Left kidney (tissue), 2 donors: ENCODE data around the gene HDLBP. TPM values are rescaled to one million over a fixed set of nuclear protein-coding genes. Genes with fewer than 3 reads are reported as not detected.

ENCODE experiments used
- DNase-seq: peaks from one replicate; pipeline ENCODE4 v3.0.0-alpha.2; 2013
- polyA plus RNA-seq: library from polyadenylated mRNA; unstranded; fragments of 120-200 nt; gene quantifications from one replicate; pipeline ENCODE4 v1.2.1, GENCODE V29; 2013; ENCODE audit not compliant: insufficient read length

HDLBP gene
- polyA plus RNA-seq, 1 donor: 375 TPM

- no peak for DNase-seq
These were observed 59.3 kb downstream of the HDLBP start for GRCh38 chr2:241256168-241256545.

DNA sequence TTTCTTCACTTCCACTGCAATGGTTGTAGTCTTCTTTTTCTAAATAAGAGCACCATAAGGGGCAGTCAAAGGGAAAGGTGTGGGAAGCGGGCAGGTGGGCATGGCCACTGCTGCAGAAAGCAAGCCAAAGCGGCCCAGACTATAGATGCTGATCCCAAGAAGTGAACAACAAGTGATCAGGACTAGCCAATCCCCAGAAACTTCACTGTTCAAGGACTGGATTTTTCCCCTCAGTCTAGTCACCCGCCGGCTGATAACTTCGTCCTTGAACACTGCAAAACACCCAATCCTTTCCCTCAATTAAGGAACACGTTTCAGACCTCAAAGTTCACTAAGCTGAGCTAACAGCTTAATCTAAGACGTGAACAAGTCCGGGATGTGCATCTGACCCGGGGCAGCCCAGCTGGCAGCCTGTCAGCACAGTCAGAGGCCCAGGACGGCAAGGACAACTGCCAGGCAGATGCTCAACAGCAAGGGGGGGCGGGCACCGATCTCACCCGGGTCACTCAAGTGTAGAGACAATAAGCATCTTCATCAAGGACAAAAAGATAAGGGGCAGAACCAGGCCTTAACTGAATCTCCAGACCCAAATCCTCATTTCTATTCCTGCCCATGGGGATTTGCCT is 59.8 kb downstream of the HDLBP start:
- DNase-seq: no peak

GRCh38 chr2:241254904-241255351 is 60.5 kb downstream of the HDLBP start:
- DNase-seq: no peak

DNA sequence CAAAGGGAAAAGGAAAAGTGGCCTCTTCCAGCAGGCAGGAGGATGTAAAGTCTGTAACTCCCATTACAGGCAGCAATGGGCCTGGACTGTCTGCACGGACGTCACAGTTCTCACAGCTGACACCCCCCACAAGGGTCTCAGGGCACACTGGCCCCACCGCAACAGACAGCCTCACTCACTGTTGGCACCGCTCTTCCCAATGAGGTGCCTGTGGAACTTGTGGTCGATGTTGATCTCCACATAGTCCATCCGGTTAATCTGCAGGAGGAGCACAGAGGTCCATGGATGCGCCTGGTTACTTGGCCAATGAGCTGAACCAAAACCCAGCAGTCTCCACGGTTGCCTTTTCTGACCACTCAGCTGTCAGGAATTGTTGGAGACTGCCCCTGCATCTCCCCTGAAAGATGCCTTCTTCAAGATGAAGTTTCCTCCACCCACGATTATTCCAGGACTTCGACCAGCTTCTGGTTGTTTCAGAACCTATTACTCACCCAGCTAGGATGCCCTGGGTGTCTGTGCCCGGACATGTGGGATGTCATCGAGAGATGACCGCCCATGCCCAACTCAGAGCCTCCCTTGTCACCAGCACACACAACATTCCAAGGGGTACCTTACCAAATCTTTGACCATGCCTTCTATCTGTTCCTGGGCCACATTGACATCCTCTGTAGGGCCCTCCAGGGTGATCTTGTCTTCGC is 62.5 kb downstream of the HDLBP start:
- DNase-seq: no peak

DNA sequence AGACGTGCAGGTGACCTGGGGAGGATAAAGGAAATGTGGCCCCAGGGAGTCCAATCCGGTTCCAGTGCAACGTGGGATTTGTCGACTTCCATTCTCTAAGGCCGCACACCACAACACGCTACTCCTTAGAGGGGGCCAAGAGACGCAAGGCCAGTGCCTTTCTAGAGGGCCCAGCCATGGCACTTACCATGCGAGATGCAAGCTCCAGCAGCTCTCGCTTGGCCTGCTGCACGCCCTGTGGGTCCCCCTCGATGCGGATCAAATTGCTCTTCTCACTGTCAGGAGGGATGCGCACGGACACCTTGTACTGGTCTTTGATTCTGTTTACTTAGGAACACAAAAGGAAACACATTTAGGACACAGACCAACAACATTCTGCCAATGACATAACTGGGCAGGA is 65.8 kb downstream of the HDLBP start:
- DNase-seq: no peak

- no peak for DNase-seq
These were observed 66.6 kb downstream of the HDLBP start for GRCh38 chr2:241248897-241249296.

- no peak for DNase-seq
These were observed 67.2 kb downstream of the HDLBP start for GRCh38 chr2:241248289-241248688.

GRCh38 chr2:241244368-241244767 is 71.1 kb downstream of the HDLBP start:
- no peak for DNase-seq

DNA sequence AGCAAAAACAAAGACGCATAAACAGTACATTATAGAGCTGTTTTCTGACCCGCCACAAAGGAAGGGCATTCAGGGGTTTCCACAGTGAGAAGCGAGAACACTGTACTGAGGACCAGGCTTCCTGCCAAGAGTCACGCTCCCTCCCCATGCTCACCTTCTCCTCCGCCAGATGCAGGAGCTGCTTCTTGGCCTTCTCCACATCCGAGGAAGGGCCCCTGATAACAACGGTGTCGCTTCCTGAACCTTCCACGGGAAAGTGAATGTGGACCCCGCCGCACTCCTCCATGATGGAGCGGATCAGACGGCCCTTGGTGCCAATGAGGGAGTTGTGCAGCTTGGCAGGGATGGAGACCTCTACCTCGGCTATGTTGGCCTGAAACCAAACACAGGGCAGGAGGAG is 73.2 kb downstream of the HDLBP start:
- DNase-seq: no peak

DNA sequence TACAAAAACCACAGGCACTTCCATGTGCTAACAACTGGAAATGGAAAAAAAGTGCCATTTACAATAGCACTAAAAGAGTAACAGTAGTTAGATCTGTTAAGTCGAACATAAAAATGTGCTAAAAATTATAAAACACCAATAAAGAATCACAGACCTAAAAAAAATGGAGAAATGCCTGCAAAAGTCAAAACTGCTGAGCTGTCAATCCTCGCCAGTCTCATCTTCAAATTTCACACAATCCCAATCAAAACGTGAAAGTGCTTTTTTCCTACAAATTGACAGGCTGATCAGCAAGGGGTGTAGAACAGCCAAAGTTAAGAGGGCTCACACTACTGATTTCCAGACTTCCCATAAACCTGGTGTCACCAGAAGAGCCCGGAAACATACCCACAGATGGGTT is 73.8 kb downstream of the HDLBP start:
- DNase-seq: no peak

- DNase-seq: no peak
These were observed 75.0 kb downstream of the HDLBP start for GRCh38 chr2:241240320-241241004.

DNA sequence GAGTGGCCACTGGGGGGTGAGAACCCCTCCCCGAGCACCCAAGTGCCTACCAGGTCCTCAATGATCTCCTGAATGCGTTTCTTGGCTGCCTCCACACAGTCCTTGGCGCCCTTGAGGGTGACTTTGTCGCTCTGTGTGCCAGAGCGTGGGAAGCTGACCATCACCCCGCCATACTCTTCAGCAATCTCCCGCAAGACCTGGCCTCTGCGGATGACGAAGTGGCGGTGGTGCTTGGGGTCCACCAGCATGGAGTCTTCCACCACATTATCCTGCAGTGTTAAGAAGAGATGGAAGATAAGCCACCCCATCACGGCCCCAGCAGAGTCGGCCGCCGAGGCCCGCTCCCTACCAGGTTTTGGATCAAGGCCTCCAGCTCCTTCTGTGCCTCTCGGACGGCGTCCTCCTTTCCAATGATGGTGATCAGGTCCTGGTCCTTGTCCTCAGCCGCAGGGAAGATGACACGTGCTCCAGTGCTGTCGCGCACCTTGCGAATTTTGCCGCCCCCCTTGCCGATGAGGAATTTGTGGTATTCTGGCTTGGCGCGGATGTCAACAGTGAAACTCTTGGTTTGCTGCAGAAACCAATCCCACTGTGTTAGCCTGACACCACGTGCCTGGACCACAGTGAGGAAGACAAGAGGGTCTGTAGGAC is 75.8 kb downstream of the HDLBP start:
- no peak for DNase-seq

DNA sequence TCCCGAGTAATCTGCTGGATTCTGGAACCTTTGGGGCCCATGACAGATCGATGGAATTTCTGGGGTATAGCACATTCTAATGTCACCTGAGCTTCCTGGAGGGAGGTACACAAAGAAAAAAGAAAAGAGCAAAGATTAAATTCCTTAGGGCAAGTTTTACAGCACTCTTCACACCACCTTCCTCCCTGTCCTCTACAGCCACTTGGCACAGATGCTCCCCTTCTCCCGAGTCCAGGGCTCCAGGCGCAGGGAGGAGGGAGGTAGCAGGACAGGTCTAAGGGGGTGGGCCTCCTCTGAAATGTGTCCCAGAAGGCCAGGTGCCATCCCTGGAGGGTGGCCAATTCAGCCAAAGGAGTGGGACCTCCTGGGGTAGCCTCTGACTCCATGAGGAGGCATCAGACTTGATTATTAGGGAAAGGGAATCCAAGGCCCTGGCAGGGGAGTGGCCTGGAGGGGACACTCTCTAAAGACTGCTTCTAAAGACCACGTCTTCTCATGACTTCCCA is 76.7 kb downstream of the HDLBP start:
- no peak for DNase-seq

- DNase-seq: no peak
These were observed 77.5 kb downstream of the HDLBP start for GRCh38 chr2:241237949-241238371.

DNA sequence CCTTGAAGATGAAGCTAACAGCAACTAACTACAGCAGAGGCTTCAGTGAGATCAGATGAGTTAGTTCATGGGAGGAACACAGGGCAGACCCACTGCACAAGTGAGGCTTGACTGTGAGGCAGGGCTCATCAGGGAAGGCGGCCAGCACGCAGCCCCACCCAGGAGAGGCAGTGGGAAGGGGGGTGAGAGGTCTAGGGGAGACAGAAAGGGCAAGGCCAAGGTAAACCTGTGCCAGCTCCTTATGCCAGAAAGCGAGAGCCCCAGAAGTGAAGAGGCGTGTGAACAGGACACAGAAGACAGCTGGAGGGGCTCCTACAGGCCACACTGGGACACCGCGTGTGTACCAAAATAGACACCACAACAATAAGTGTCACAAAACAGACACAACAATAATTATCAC is 78.4 kb downstream of the HDLBP start:
- DNase-seq: no peak

- no peak for DNase-seq
These were observed 79.4 kb downstream of the HDLBP start for GRCh38 chr2:241235859-241236593.

- DNase-seq: no peak
These were observed 80.3 kb downstream of the HDLBP start for GRCh38 chr2:241234962-241235740.

- DNase-seq: no peak
These were observed 81.2 kb downstream of the HDLBP start for GRCh38 chr2:241234066-241234790.

DNA sequence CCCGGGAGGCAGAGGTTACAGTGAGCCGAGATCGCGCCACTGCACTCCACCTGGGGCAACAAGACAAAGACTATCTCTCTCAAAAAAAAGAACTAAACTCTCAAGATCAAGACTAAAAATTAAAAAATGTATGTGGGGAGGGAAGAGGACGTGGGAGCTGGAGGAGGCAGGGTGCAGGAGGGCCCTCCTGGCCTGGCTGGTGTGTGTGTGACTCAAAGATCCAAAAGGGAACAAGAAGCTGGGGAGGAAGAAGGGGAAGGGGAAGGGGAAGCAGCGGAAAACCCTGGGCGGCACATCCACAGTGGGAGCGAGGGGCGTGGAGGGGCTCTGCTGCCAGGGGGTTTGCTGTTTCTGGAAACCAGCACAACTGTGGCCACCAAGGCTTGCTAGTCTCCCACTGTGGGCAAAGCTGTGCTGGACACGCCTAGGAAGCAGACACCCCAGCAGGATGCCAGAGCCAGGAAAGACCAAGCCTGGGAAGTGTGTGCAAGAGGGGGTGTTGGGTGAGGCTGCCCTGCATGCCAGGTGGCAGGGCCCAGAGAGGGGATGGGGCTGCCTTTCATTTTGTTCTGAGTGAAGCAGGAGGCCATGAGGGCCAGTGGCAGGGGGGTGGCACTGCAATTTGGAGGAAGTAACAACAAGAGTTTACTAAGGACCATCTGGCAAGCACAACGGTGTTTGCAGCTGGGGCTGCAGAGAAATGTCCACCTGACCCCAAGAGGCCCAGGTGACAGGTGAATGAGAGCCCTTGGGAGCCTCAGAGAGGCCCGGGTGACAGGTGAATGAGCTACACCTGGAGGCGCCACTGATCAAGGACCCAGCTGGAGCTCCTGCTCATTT is 82.5 kb downstream of the HDLBP start:
- no peak for DNase-seq
